Cardiac muscle cell (in vitro differentiated cells and primary cell): ENCODE data around the gene PPP1R12B. TPM values are rescaled to one million over a fixed set of nuclear protein-coding genes. Genes with fewer than 3 reads are reported as not detected.
"Not testable (repeated sequence)": the region's sequence is repeated elsewhere in the genome, so short reads cannot be mapped to it uniquely, and the experiment has no call there.

Experiments used
- DNase-seq, 2 donors: peaks; one replicate each; pipeline versions ENCODE4 v3.0.0 to v3.0.0-alpha.2; 2010 to 2017; ENCODE audit warnings: low read depth in 1 of 2, low spot score in 1 of 2
- H3K27ac ChIP-seq: fragments of 200-600 bp; sonication (generic); 2 replicates; pipeline ENCODE4 v1.5.1; 2016
- H3K27me3 ChIP-seq: fragments of 200-600 bp; sonication (generic); 2 replicates; pipeline ENCODE4 v1.6.0; 2016; ENCODE audit warnings: control low read depth
- H3K36me3 ChIP-seq: fragments of 200-600 bp; sonication (generic); 2 replicates; pipeline ENCODE4 v1.5.1; 2016; ENCODE audit warnings: control low read depth
- H3K4me1 ChIP-seq: fragments of 200-600 bp; sonication (generic); 2 replicates; pipeline ENCODE4 v1.8.1; 2017; ENCODE audit warnings: low read depth, mild to moderate bottlenecking, mixed run types
- H3K4me3 ChIP-seq: fragments of 200-600 bp; sonication (generic); 2 replicates; pipeline ENCODE4 v1.5.1; 2016; ENCODE audit warnings: mild to moderate bottlenecking
- H3K9me3 ChIP-seq: fragments of 200-600 bp; sonication (generic); 2 replicates; pipeline ENCODE4 v1.5.1; 2017; ENCODE audit warnings: low read depth, mild to moderate bottlenecking, control low read depth
- polyA plus RNA-seq: library from polyadenylated mRNA; unstranded; fragments of >200 nt; fragmentation: Nextera tagmentation; extraction: Ambion mirVana; gene quantifications from 2 replicates; pipeline ENCODE4 v1.2.1, GENCODE V29; 2016
- total RNA-seq: library from RNA; depleted of rRNA; stranded (reverse); fragments of >200 nt; gene quantifications from 2 replicates; pipeline ENCODE4 v1.2.3, GENCODE V29; 2016
- TF ChIP-seq, protein P1 (sequence below): IDR thresholded peaks from 2 replicates; pipeline ENCODE4 v1.5.1; 2012; ENCODE audit warnings: low read depth, mild to moderate bottlenecking, low read length

Gene PPP1R12B
- total and polyA plus RNA-seq, 2 experiments from 2014 or later, result 109 to 340 TPM

DNA sequence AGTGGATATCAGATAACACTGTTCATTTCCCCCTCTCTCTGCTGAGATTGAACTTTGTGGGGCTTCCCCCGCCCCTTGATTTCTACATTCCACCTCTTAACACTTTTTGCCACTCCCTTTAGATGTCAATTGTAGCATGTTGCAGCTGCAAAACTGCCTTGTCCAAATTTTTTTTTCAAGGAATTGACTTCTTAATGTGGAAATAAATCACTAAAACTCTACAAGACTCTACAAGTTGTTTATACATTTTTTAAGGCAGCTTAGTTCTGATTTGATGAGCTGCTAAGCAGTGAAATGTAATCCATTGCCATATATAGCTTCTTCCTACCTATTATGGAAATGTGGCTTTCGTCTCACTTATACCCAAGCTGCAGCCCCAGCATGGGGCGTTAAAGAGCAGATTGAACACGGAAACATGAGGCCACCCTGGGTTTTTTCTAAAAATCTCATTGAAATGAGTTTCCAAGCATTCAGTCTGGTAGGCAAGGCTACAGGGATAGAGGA is 229.6 kb downstream of the PPP1R12B start:
- Histone ChIP-seq H3K27ac (peak overlapping the region; percentile 74), H3K4me1 (peaks cover 40% of the 10 kb centered on the region), H3K36me3 (peaks cover 29% of the 10 kb centered on the region), H3K9me3 (no peaks in the 10 kb centered on the region), H3K4me3 (no peak overlapping the region), H3K27me3 (no peaks in the 10 kb centered on the region)
- TF ChIP-seq, protein P1, sequence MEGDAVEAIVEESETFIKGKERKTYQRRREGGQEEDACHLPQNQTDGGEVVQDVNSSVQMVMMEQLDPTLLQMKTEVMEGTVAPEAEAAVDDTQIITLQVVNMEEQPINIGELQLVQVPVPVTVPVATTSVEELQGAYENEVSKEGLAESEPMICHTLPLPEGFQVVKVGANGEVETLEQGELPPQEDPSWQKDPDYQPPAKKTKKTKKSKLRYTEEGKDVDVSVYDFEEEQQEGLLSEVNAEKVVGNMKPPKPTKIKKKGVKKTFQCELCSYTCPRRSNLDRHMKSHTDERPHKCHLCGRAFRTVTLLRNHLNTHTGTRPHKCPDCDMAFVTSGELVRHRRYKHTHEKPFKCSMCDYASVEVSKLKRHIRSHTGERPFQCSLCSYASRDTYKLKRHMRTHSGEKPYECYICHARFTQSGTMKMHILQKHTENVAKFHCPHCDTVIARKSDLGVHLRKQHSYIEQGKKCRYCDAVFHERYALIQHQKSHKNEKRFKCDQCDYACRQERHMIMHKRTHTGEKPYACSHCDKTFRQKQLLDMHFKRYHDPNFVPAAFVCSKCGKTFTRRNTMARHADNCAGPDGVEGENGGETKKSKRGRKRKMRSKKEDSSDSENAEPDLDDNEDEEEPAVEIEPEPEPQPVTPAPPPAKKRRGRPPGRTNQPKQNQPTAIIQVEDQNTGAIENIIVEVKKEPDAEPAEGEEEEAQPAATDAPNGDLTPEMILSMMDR, result no peak
- DNase-seq, result peak in 1 of 2 donors; percentile 69

GRCh38 chr1:202578565-202578964 is 230.1 kb downstream of the PPP1R12B start:
- peak overlapping the region; percentile 74 for H3K27ac ChIP-seq
- H3K4me3 ChIP-seq, result no peak overlapping the region
- H3K4me1 ChIP-seq, result peaks cover 39% of the 10 kb centered on the region
- no peaks in the 10 kb centered on the region for H3K27me3 ChIP-seq
- DNase-seq, result peak in 1 of 2 donors; percentile 47
- TF ChIP-seq, protein P1, result no peak
- H3K9me3 ChIP-seq, result no peaks in the 10 kb centered on the region
- peaks cover 29% of the 10 kb centered on the region for H3K36me3 ChIP-seq

- peak in 1 of 2 donors; percentile 94 for DNase-seq
- Histone ChIP-seq H3K4me3 (no peak overlapping the region), H3K4me1 (peaks cover 39% of the 10 kb centered on the region), H3K36me3 (peaks cover 34% of the 10 kb centered on the region), H3K27me3 (no peaks in the 10 kb centered on the region), H3K27ac (no peak overlapping the region), H3K9me3 (no peaks in the 10 kb centered on the region)
- TF ChIP-seq, protein P1, result no peak
Observed at GRCh38 chr1:202579806-202580205, 231.3 kb downstream of the PPP1R12B start.

DNA sequence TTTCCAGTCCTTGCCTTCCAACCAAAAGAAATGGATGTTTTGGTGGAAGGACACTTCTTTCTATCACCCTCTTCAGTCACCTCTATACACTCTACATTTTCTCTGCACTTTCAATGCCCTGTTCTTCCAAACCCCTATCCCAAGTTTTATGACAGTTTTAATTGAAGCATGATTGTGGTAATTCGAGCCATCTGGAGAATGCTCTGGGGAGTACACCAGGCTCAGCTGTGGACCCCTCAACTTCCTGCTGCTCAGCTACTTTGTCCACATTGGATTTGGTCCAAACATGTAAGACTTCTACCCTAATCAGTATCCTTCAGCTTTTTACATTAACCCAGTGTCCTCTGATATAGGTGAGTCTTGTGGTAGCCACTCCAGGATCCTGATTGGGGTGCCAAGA is 232.1 kb downstream of the PPP1R12B start:
- Histone ChIP-seq H3K9me3 (no peaks in the 10 kb centered on the region), H3K36me3 (peaks cover 34% of the 10 kb centered on the region), H3K27ac (no peak overlapping the region), H3K27me3 (no peaks in the 10 kb centered on the region), H3K4me1 (peaks cover 39% of the 10 kb centered on the region), H3K4me3 (no peak overlapping the region)
- TF ChIP-seq, protein P1, result no peak
- no peak for DNase-seq

DNA sequence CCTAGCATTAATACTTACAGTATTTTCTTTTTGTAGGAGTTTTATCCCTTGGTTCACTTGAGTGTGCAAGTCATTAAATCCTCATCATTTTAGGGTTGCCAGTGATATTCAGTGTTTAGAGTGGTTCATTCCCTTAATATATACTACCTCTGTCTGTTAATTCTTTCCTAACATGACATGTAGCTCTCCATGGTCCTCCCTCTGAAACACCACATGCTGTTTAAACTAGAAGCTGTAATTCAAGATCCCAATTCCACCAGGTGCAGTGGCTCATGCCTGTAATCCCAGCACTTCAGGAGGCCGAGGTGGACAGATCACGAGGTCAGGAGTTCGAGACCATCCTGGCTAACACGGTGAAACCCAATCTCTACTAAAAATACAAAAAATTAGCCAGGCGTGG is 233.9 kb downstream of the PPP1R12B start:
- H3K27ac ChIP-seq, H3K4me3 ChIP-seq, DNase-seq, H3K27me3 ChIP-seq, H3K9me3 ChIP-seq: not testable (repeated sequence)
- H3K36me3 ChIP-seq, result peaks cover 34% of the 10 kb centered on the region
- peaks cover 23% of the 10 kb centered on the region for H3K4me1 ChIP-seq

DNA sequence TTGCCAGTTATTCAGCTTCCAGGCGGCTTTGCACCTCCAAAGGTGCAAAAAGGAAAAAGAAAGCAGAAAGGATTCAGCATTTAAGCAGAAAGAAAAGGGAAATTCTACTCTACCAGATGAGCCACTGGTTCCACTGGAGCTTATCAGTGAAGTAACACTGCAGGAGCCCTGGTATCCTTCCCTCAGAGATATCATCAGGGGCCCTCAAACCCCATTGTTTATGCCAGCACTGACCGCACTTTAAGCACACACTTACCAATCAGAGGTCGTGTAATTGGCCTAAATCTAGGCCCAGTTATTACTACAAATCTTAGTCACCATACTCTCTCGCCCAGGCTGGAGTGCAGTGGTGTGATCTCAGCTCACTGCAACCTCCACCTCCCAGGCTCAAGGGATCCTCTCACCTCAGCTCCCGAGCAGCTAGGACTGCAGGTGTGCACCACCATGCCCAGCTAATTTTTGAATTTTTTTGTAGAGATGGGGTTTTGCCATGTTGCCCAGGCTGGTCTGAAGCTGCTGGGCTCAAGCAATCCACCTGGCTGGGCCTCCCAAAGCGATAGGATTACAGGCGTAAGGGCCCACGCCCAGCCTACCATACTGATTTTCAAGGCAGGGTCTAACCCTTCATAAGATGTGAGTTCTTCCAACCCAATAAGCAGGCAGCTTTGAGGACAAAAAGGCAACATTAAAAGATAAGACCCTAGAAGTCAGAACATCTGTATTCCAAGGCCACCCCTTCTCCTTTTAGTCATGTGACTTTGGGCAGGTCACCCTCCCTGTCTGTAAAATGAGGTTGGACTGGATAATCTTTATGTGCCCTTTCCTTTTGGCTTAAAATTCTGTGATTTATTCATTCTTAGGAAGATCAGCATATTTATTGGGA is 236.4 kb downstream of the PPP1R12B start:
- no peaks in the 10 kb centered on the region for H3K9me3 ChIP-seq
- peaks cover 34% of the 10 kb centered on the region for H3K36me3 ChIP-seq
- H3K4me3 ChIP-seq, result no peak overlapping the region
- no peaks in the 10 kb centered on the region for H3K27me3 ChIP-seq
- TF ChIP-seq, protein P1, result no peak
- DNase-seq, result no peak
- H3K27ac ChIP-seq, result peak overlapping the region; percentile 26
- H3K4me1 ChIP-seq, result peaks cover 5% of the 10 kb centered on the region
